ENCODE results near the gene GRID1. TPM values are rescaled to one million over a fixed set of nuclear protein-coding genes. Genes with fewer than 3 reads are reported as not detected.

The GRID1 gene
- polyA plus RNA-seq, 1 donor (not counting 4 experiments of a cell fraction or from before 2014, with no cell fraction given) = 0.01 TPM

DNA sequence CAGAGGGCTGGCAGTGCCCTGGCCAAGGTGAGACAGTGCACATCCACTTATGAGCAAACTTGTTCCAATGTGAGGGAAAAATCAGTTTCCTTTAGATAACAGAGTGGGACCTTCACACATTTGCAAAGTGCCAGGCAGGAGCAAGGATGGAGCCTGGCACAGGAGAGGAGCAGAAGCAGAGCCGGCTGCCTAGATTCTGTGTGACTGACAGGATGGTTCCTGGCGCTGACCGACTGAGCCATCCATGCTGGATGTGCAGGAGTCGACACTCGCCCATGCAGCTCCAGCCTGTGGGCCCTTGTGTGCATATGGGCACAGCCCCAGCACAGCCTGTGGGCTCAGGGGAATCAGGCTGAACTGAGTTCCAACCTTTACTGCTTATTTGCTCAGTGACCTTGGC is 346.5 kb downstream of the GRID1 start:
- Histone ChIP-seq H3K9me3 (ENCODE audit: control insufficient read depth, low read depth, low read length) (no peaks in the 10 kb centered on the region), H3K9me1 (ENCODE audit: control insufficient read depth, extremely low read depth, insufficient read depth, low read length) (no peaks in the 10 kb centered on the region), H2AFZ (ENCODE audit: control insufficient read depth, low read length) (no peak overlapping the region), H4K20me1 (ENCODE audit: control insufficient read depth, extremely low read depth, insufficient read depth, low read length) (no peaks in the 10 kb centered on the region), H3K4me3 (ENCODE audit: control insufficient read depth in 2 of 3, extremely low read depth in 1 of 3, insufficient read depth in 2 of 3, low read depth in 1 of 3, low read length in 3 of 3) (no peak overlapping the region), H3K4me2 (ENCODE audit: control insufficient read depth, extremely low read depth, insufficient read depth, low read depth, low read length) (no peak overlapping the region), H3K9ac (ENCODE audit: control insufficient read depth, extremely low read depth, insufficient read depth, low read length) (no peak overlapping the region), H3K36me3 (ENCODE audit: control insufficient read depth in 2 of 2, extremely low read depth in 1 of 2, insufficient read depth in 2 of 2, low read length in 2 of 2) (no peaks in the 10 kb centered on the region), H3K79me2 (ENCODE audit: control insufficient read depth, insufficient read depth, low read length) (no peaks in the 10 kb centered on the region), H3K4me1 (ENCODE audit: control insufficient read depth, extremely low read depth, insufficient read depth, low read length) (no peaks in the 10 kb centered on the region), H3K27ac (ENCODE audit: control insufficient read depth, insufficient read depth, low read length) (no peak overlapping the region), H3K27me3 (ENCODE audit: control insufficient read depth, extremely low read depth, insufficient read depth, low read length) (no peaks in the 10 kb centered on the region)
- dilution Hi-C loops (cut with MboI; ENCODE audit: extremely low pct_ligation_motif_present, low sequenced_read_pairs) = no loop called here
- no peak for DNase-seq (ENCODE audit: low read depth, low spot score)
- FAIRE-seq = no peak
- TF ChIP-seq, protein P1, sequence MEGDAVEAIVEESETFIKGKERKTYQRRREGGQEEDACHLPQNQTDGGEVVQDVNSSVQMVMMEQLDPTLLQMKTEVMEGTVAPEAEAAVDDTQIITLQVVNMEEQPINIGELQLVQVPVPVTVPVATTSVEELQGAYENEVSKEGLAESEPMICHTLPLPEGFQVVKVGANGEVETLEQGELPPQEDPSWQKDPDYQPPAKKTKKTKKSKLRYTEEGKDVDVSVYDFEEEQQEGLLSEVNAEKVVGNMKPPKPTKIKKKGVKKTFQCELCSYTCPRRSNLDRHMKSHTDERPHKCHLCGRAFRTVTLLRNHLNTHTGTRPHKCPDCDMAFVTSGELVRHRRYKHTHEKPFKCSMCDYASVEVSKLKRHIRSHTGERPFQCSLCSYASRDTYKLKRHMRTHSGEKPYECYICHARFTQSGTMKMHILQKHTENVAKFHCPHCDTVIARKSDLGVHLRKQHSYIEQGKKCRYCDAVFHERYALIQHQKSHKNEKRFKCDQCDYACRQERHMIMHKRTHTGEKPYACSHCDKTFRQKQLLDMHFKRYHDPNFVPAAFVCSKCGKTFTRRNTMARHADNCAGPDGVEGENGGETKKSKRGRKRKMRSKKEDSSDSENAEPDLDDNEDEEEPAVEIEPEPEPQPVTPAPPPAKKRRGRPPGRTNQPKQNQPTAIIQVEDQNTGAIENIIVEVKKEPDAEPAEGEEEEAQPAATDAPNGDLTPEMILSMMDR (optimal IDR thresholded peaks at IDR 0.05 in 1 of 3, IDR thresholded peaks at IDR 0.05 in 1 of 3, conservative IDR thresholded peaks at IDR 0.05 in 1 of 3; ENCODE audit: extremely low read depth in 1 of 3, insufficient read depth in 2 of 3, low read length in 3 of 3) = no peak
- no peak for TF ChIP-seq EZH2 (IDR thresholded peaks at IDR 0.05; ENCODE audit: low read length)

GRCh38 chr10:86019141-86019540 is 347.5 kb downstream of the GRID1 start:
- Histone ChIP-seq H4K20me1 (ENCODE audit: control insufficient read depth, extremely low read depth, insufficient read depth, low read length) (no peaks in the 10 kb centered on the region), H3K9me3 (ENCODE audit: control insufficient read depth, low read depth, low read length) (no peaks in the 10 kb centered on the region), H3K4me2 (ENCODE audit: control insufficient read depth, extremely low read depth, insufficient read depth, low read depth, low read length) (no peak overlapping the region), H3K9me1 (ENCODE audit: control insufficient read depth, extremely low read depth, insufficient read depth, low read length) (no peaks in the 10 kb centered on the region), H2AFZ (ENCODE audit: control insufficient read depth, low read length) (no peak overlapping the region), H3K9ac (ENCODE audit: control insufficient read depth, extremely low read depth, insufficient read depth, low read length) (no peak overlapping the region), H3K4me1 (ENCODE audit: control insufficient read depth, extremely low read depth, insufficient read depth, low read length) (no peaks in the 10 kb centered on the region), H3K27me3 (ENCODE audit: control insufficient read depth, extremely low read depth, insufficient read depth, low read length) (no peaks in the 10 kb centered on the region), H3K36me3 (ENCODE audit: control insufficient read depth in 2 of 2, extremely low read depth in 1 of 2, insufficient read depth in 2 of 2, low read length in 2 of 2) (no peaks in the 10 kb centered on the region), H3K27ac (ENCODE audit: control insufficient read depth, insufficient read depth, low read length) (no peak overlapping the region), H3K4me3 (ENCODE audit: control insufficient read depth in 2 of 3, extremely low read depth in 1 of 3, insufficient read depth in 2 of 3, low read depth in 1 of 3, low read length in 3 of 3) (no peak overlapping the region), H3K79me2 (ENCODE audit: control insufficient read depth, insufficient read depth, low read length) (no peaks in the 10 kb centered on the region)
- FAIRE-seq (no peak), DNase-seq (ENCODE audit: low read depth, low spot score) (no peak)
- dilution Hi-C loops (cut with MboI; ENCODE audit: extremely low pct_ligation_motif_present, low sequenced_read_pairs) = no loop called here
- no peak for TF ChIP-seq EZH2 (IDR thresholded peaks at IDR 0.05; ENCODE audit: low read length)
- TF ChIP-seq, protein P1 (optimal IDR thresholded peaks at IDR 0.05 in 1 of 3, IDR thresholded peaks at IDR 0.05 in 1 of 3, conservative IDR thresholded peaks at IDR 0.05 in 1 of 3; ENCODE audit: extremely low read depth in 1 of 3, insufficient read depth in 2 of 3, low read length in 3 of 3) = no peak
